ENCODE measurements around the gene MRPL23. TPM values are rescaled to one million over a fixed set of nuclear protein-coding genes. Genes with fewer than 3 reads are reported as not detected.
A peak's percentile ranks its signal among the peaks of the same experiment; 100 is the strongest.

MRPL23 gene
- total RNA-seq, 1 donor from 2014 or later: 59.2 TPM

- H3K9me3 ChIP-seq: no peaks in the 10 kb centered on the region
- DNase-seq (no peak), ATAC-seq (no peak)
- H3K27ac ChIP-seq: no peak overlapping the region
- intact Hi-C loops (cut with DNase I): no loop called here
- H3K4me3 ChIP-seq: no peak overlapping the region
- no peaks in the 10 kb centered on the region for H3K27me3 ChIP-seq (ENCODE audit: low read depth)
- TF ChIP-seq CTCF (IDR thresholded peaks at IDR 0.05): no peak
- no peaks in the 10 kb centered on the region for H3K36me3 ChIP-seq
- no peaks in the 10 kb centered on the region for H3K4me1 ChIP-seq
Measured at GRCh38 chr11:1988174-1988573, 41.0 kb downstream of the MRPL23 start.

GRCh38 chr11:1988667-1989317, 41.7 kb downstream of the MRPL23 start:
- Histone ChIP-seq H3K9me3 (no peaks in the 10 kb centered on the region), H3K27me3 (ENCODE audit: low read depth) (no peaks in the 10 kb centered on the region), H3K36me3 (no peaks in the 10 kb centered on the region), H3K4me3 (no peak overlapping the region), H3K27ac (no peak overlapping the region), H3K4me1 (no peaks in the 10 kb centered on the region)
- intact Hi-C loops (cut with DNase I): no loop called here
- peak; percentile 8 for DNase-seq
- ATAC-seq: peak in 1 of 2 donors; percentile 36
- TF ChIP-seq CTCF (IDR thresholded peaks at IDR 0.05): no peak

GRCh38 chr11:1989953-1990352, 42.8 kb downstream of the MRPL23 start:
- ATAC-seq (no peak), DNase-seq (no peak)
- intact Hi-C loops (cut with DNase I): no loop called here
- no peak for TF ChIP-seq CTCF (IDR thresholded peaks at IDR 0.05)
- no peak overlapping the region for H3K27ac ChIP-seq
- H3K27me3 ChIP-seq (ENCODE audit: low read depth): no peaks in the 10 kb centered on the region
- H3K4me3 ChIP-seq: no peak overlapping the region
- no peaks in the 10 kb centered on the region for H3K4me1 ChIP-seq
- no peaks in the 10 kb centered on the region for H3K36me3 ChIP-seq
- no peaks in the 10 kb centered on the region for H3K9me3 ChIP-seq

- H3K36me3 ChIP-seq: no peaks in the 10 kb centered on the region
- H3K4me1 ChIP-seq: no peaks in the 10 kb centered on the region
- intact Hi-C loops (cut with DNase I): no loop called here
- no peaks in the 10 kb centered on the region for H3K27me3 ChIP-seq (ENCODE audit: low read depth)
- no peak for TF ChIP-seq CTCF (IDR thresholded peaks at IDR 0.05)
- H3K4me3 ChIP-seq: no peak overlapping the region
- DNase-seq (no peak), ATAC-seq (no peak)
- H3K27ac ChIP-seq: no peak overlapping the region
- H3K9me3 ChIP-seq: no peaks in the 10 kb centered on the region
Measured at GRCh38 chr11:1990872-1991578, 43.9 kb downstream of the MRPL23 start.

GRCh38 chr11:1992111-1992510, 45.0 kb downstream of the MRPL23 start:
- no peak overlapping the region for H3K27ac ChIP-seq
- no peaks in the 10 kb centered on the region for H3K27me3 ChIP-seq (ENCODE audit: low read depth)
- no peak for TF ChIP-seq CTCF (IDR thresholded peaks at IDR 0.05)
- no peaks in the 10 kb centered on the region for H3K4me1 ChIP-seq
- intact Hi-C loops (cut with DNase I): no loop called here
- no peaks in the 10 kb centered on the region for H3K36me3 ChIP-seq
- no peaks in the 10 kb centered on the region for H3K9me3 ChIP-seq
- H3K4me3 ChIP-seq: no peak overlapping the region
- no peak for DNase-seq
- ATAC-seq: no peak

Measured in lower lobe of right lung (tissue), 2 donors.